Measurements from ENCODE around the gene TRIP11. TPM values are rescaled to one million over a fixed set of nuclear protein-coding genes. Genes with fewer than 3 reads are reported as not detected.

Gene TRIP11
- total RNA-seq, 1 donor from 2014 or later = 68.9 TPM

DNA sequence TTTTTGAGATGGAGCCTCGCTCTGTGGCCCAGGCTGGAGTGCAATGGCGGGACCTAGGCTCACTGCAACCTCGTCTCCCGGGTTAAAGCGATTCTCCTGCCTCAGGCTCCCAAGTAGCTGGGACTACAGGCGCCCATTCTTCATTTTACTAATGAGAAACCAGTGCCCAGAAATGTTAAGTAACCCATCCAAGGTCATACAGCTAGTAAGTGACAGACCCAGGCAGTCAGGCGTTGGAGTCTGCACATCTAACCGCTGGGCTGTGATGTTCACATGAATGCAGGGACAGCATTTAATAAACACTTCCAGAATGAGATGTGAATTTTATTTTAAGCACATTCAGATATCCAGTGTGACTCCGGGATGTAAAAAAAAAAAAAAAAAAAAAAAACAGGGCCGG is 1.3 kb upstream of the TRIP11 start:
- TF ChIP-seq, protein P1, sequence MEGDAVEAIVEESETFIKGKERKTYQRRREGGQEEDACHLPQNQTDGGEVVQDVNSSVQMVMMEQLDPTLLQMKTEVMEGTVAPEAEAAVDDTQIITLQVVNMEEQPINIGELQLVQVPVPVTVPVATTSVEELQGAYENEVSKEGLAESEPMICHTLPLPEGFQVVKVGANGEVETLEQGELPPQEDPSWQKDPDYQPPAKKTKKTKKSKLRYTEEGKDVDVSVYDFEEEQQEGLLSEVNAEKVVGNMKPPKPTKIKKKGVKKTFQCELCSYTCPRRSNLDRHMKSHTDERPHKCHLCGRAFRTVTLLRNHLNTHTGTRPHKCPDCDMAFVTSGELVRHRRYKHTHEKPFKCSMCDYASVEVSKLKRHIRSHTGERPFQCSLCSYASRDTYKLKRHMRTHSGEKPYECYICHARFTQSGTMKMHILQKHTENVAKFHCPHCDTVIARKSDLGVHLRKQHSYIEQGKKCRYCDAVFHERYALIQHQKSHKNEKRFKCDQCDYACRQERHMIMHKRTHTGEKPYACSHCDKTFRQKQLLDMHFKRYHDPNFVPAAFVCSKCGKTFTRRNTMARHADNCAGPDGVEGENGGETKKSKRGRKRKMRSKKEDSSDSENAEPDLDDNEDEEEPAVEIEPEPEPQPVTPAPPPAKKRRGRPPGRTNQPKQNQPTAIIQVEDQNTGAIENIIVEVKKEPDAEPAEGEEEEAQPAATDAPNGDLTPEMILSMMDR (IDR thresholded peaks at IDR 0.05) = no peak
- Histone ChIP-seq H3K27ac (peak overlapping the region; percentile 95), H3K36me3 (no peaks in the 10 kb centered on the region), H3K9me3 (no peaks in the 10 kb centered on the region), H3K27me3 (no peaks in the 10 kb centered on the region), H3K4me1 (peaks cover 30% of the 10 kb centered on the region), H3K4me3 (peak overlapping the region; percentile 77)
- no peak for ATAC-seq
- intact Hi-C loops (cut with DNase I) = no loop called here
- no peak for DNase-seq

- Histone ChIP-seq H3K9me3 (no peaks in the 10 kb centered on the region), H3K4me1 (peaks cover 30% of the 10 kb centered on the region), H3K27me3 (no peaks in the 10 kb centered on the region), H3K27ac (peak overlapping the region; percentile 95), H3K36me3 (no peaks in the 10 kb centered on the region), H3K4me3 (peak overlapping the region; percentile 77)
- ATAC-seq (peak; percentile 49), DNase-seq (no peak)
- TF ChIP-seq, protein P1 (IDR thresholded peaks at IDR 0.05) = no peak
- intact Hi-C loops (cut with DNase I) = no loop called here
Observed at GRCh38 chr14:92040431-92041051, 682 bp upstream of the TRIP11 start.

DNA sequence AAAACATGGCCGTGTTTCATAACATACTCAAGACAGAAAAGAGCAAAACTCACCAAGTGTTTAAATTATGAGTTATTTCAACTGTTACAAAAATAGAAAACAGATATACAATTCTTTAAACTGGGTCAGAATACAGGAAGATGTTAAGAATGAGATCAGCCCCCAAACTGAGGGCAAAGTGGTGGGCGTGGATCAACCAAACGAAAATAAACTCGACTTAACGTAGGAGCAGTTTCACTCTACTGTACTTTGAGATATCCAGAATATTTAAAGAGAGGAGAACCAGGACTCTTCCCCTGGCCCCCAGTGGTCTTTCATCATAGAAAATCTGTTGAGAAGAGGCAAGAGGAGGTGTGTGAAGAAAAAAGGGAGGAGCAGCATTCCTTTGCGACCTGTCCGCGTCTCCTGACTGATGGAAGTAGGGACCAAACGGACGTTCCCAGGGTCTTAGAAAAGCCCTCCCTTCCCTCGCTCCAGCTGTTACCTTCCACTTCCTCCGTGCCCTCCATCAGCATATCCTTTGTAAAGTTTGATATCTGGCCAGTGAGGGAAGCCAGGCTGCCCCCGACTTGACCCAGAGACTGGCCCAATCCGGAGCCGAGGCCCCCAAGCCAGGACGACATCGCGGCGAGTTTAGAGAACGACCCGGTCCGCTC is 668 bp downstream of the TRIP11 start:
- Histone ChIP-seq H3K27ac (peak overlapping the region; percentile 95), H3K36me3 (no peaks in the 10 kb centered on the region), H3K4me1 (peaks cover 30% of the 10 kb centered on the region), H3K9me3 (no peaks in the 10 kb centered on the region), H3K4me3 (peak overlapping the region; percentile 77), H3K27me3 (no peaks in the 10 kb centered on the region)
- ATAC-seq = peak; percentile 60
- TF ChIP-seq, protein P1 (IDR thresholded peaks at IDR 0.05) = no peak
- intact Hi-C loops (cut with DNase I) = no loop called here
- DNase-seq = no peak

- H3K36me3 ChIP-seq = no peaks in the 10 kb centered on the region
- H3K4me3 ChIP-seq = peak overlapping the region; percentile 77
- no peak for ATAC-seq
- no peak overlapping the region for H3K27ac ChIP-seq
- H3K27me3 ChIP-seq = no peaks in the 10 kb centered on the region
- intact Hi-C loops (cut with DNase I) = no loop called here
- DNase-seq = no peak
- H3K4me1 ChIP-seq = peaks cover 30% of the 10 kb centered on the region
- H3K9me3 ChIP-seq = no peaks in the 10 kb centered on the region
- TF ChIP-seq, protein P1 (IDR thresholded peaks at IDR 0.05) = no peak
Observed at GRCh38 chr14:92037989-92038388, 1.9 kb downstream of the TRIP11 start.

DNA sequence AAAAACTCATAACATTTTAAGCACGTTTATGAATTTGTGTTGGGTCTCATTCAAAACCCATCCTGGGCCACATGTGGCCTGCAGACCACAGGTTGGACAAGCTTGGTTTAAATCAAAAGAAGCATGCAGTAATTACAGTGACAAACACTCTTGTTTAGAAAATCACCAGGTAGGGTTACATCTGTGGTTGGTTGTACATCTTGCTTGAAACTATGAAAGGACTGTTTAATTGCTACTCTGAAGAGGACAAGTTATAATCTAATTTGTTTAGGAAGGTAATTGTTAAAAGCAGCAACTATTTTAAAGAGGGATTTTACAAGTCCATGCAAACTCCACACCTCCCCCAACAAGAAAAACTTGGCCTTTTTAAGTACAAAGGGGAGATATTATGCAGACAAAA is 4.0 kb downstream of the TRIP11 start:
- TF ChIP-seq, protein P1 (IDR thresholded peaks at IDR 0.05) = no peak
- Histone ChIP-seq H3K4me1 (peaks cover 25% of the 10 kb centered on the region), H3K27me3 (no peaks in the 10 kb centered on the region), H3K36me3 (peaks cover 18% of the 10 kb centered on the region), H3K27ac (no peak overlapping the region), H3K4me3 (no peak overlapping the region), H3K9me3 (no peaks in the 10 kb centered on the region)
- intact Hi-C loops (cut with DNase I) = no loop called here
- DNase-seq (no peak), ATAC-seq (no peak)

All from upper lobe of right lung (tissue), 1 donor.